ENCODE measurements around the gene PPP1R1C. TPM values are rescaled to one million over a fixed set of nuclear protein-coding genes. Genes with fewer than 3 reads are reported as not detected.

The PPP1R1C gene
- total and polyA plus RNA-seq, 3 donors from 2014 or later: 16.4 to 98.9 (median 26.2) TPM

DNA sequence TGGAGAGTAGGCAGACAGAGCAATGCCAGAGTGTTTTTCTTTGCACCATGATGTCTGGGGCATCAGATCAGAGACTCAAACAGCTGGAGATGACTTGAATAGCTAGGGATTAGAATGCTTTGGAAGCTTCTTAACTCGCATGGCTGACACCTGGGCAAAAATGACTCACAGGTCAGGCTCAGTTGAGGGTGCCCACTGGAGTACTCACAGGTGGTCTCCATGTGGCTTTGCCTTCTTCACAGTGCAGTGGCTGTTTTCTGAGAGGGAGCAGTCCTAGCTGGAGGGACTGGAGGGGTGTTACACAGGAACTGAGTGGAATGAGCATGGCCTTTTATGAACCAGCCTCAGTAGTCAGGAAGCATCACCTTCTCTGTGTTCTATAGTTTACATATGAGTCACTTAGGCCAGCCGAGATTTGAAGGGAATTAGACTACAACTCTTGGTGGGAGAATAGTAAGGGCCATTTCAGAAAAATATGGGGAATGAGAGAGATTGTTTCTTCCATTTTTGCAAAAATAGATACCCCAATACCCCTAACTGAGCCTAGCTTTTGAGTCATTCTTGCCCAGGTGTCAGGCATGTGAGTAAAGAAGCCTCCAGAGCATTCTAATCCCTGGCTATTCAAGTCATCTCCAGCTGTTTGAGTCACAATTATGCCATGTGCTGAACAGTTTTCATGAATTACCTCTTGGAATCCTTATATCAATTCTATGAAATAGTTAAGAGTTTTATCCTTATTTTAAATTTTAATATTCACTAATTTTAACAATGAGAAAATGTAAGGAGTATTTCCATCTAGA is 7.1 kb upstream of the PPP1R1C start:
- TF ChIP-seq POLR2A (IDR thresholded peaks at IDR 0.05) (no peak), CTCF (IDR thresholded peaks at IDR 0.05) (no peak)
- DNase-seq: no peak
- Histone ChIP-seq H3K9me3 (no peaks in the 10 kb centered on the region), H3K4me3 (no peak overlapping the region), H3K27ac (no peak overlapping the region), H3K4me1 (no peaks in the 10 kb centered on the region), H3K27me3 (no peaks in the 10 kb centered on the region), H3K36me3 (ENCODE audit: low read depth, missing control alignments) (no peaks in the 10 kb centered on the region)
- intact Hi-C loops (cut with DNase I; ENCODE audit: low total_unique reads): no loop called here
- 88 to 90% methylated on average over 2 of the region's 2 CpGs for WGBS, 2 donors

DNA sequence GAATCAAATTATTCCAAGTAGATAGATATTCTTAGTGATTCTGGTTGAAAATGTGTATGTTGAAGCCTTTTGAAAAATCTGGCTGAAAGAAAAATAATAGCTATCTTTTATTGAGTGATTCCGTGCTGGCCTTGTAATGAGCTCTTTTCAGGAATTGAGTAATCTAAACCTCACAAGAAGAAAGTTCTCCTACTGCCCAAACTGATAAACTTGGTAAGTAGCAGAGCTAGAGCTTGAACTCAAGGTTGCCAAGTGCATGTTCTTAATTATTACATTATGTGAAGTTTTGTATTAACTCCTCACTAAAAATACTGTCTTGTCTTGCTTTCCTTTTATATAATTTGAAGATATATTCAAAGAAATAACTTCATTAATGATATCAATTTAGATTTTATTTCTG is 1.6 kb upstream of the PPP1R1C start:
- TF ChIP-seq CTCF (IDR thresholded peaks at IDR 0.05): no peak
- no peak for TF ChIP-seq POLR2A (IDR thresholded peaks at IDR 0.05)
- Histone ChIP-seq H3K4me3 (no peak overlapping the region), H3K4me1 (peaks cover 8% of the 10 kb centered on the region), H3K36me3 (ENCODE audit: low read depth, missing control alignments) (no peaks in the 10 kb centered on the region), H3K9me3 (no peaks in the 10 kb centered on the region), H3K27me3 (no peaks in the 10 kb centered on the region), H3K27ac (no peak overlapping the region)
- intact Hi-C loops (cut with DNase I; ENCODE audit: low total_unique reads): no loop called here
- DNase-seq: no peak
- 28 to 50% methylated on average over 1 of the region's 1 CpG for WGBS, 2 donors

DNA sequence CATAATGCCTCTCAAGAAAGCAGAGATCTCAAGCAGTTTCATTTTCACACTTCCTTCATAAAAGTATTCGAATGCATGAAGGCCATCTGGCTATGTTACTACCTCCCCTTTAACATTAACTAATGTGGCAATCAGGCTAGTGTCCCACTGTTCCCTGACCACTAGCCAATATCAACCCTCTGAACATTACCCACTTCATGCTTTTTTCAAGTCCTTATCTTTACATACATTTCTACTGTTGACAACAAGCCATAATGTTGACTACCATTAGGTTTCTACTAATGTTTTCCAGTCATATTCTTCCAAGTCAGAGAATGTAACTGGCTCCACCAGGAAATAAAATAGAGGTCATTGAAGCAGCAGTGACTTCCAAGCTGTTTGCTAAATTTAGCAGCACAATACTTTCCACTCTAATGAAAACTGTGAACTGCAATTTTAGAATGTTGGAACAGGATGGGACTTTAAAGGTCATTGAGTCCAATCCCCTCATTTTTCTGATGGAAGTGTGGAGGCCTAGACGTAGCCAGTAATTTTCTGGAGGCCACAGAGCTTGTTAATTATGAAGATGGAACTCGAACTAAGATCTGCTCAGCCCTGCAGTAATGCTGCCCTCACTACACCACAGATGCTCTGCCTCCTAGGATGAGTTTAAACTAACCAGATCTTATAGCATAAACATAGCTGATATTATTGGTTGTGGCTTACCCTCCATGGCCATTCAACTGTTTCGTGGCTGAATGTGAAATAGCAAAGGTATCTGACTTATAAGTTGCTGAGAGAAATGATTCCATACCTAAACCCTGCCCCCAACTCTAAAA is 630 bp upstream of the PPP1R1C start:
- DNase-seq: no peak
- Histone ChIP-seq H3K4me3 (no peak overlapping the region), H3K9me3 (no peaks in the 10 kb centered on the region), H3K4me1 (peaks cover 8% of the 10 kb centered on the region), H3K36me3 (ENCODE audit: low read depth, missing control alignments) (no peaks in the 10 kb centered on the region), H3K27me3 (no peaks in the 10 kb centered on the region), H3K27ac (no peak overlapping the region)
- intact Hi-C loops (cut with DNase I; ENCODE audit: low total_unique reads): no loop called here
- TF ChIP-seq POLR2A (IDR thresholded peaks at IDR 0.05): no peak
- TF ChIP-seq CTCF (IDR thresholded peaks at IDR 0.05): no peak
- WGBS, 2 donors: 53 to 65% methylated on average over 4 of the region's 4 CpGs

GRCh38 chr2:181988154-181988924 is 2.7 kb downstream of the PPP1R1C start:
- DNase-seq: no peak
- no peak for TF ChIP-seq POLR2A (IDR thresholded peaks at IDR 0.05)
- no peak for TF ChIP-seq CTCF (IDR thresholded peaks at IDR 0.05)
- intact Hi-C loops (cut with DNase I; ENCODE audit: low total_unique reads): no loop called here
- WGBS, 2 donors: 81 to 82% methylated on average over 7 of the region's 7 CpGs
- Histone ChIP-seq H3K36me3 (ENCODE audit: low read depth, missing control alignments) (no peaks in the 10 kb centered on the region), H3K27me3 (no peaks in the 10 kb centered on the region), H3K9me3 (no peaks in the 10 kb centered on the region), H3K4me1 (peaks cover 8% of the 10 kb centered on the region), H3K4me3 (no peak overlapping the region), H3K27ac (no peak overlapping the region)

All from testis (tissue), 3 donors.